Lung (tissue), 12 donors: ENCODE measurements around the gene TNNI2. TPM values are rescaled to one million over a fixed set of nuclear protein-coding genes. Genes with fewer than 3 reads are reported as not detected.

ENCODE experiments used
- ATAC-seq: fragments of 200-7000 bp; cut with Tn5 transposase; one replicate; pipeline ENCODE4 v1.9.1; 2020; ENCODE audit warnings: moderate number of reproducible peaks; ENCODE audit not compliant: insufficient read depth, low FRiP score
- DNase-seq, 3 donors: peaks; one replicate each; pipeline ENCODE4 v3.0.0-alpha.2; 2013 to 2017
- H3K27ac ChIP-seq, 2 donors: one replicate each; pipeline ENCODE4 v1.5.1; 2013; ENCODE audit warnings: mild to moderate bottlenecking in 2 of 2, moderate library complexity in 2 of 2, control low read depth in 1 of 2, inconsistent platforms in 1 of 2, low read depth in 1 of 2, low read length in 1 of 2
- H3K27me3 ChIP-seq, 3 donors: one replicate each; pipeline ENCODE4 v1.5.1; 2013; ENCODE audit warnings: low read length in 2 of 3; ENCODE audit not compliant: control insufficient read depth in 3 of 3, insufficient read depth in 3 of 3
- H3K36me3 ChIP-seq, 4 donors: one replicate each; pipeline ENCODE4 v1.5.1; 2013; ENCODE audit warnings: low read length in 4 of 4, mild to moderate bottlenecking in 1 of 4, moderate library complexity in 1 of 4; ENCODE audit not compliant: control insufficient read depth in 4 of 4, insufficient read depth in 4 of 4
- H3K4me1 ChIP-seq, 5 donors: one replicate each; pipeline ENCODE4 v1.5.1; 2013; ENCODE audit warnings: low read length in 5 of 5, mild to moderate bottlenecking in 2 of 5, moderate library complexity in 1 of 5; ENCODE audit not compliant: control insufficient read depth in 5 of 5, insufficient read depth in 5 of 5
- H3K4me3 ChIP-seq: one replicate; pipeline ENCODE4 v1.5.1; 2013; ENCODE audit warnings: mild to moderate bottlenecking, control low read depth, moderate library complexity
- H3K9ac ChIP-seq, 2 donors: one replicate each; pipeline ENCODE4 v1.5.1; 2013; ENCODE audit warnings: low read length in 2 of 2, control low read depth in 1 of 2; ENCODE audit not compliant: insufficient read depth in 1 of 2
- H3K9me3 ChIP-seq, 4 donors: one replicate each; pipeline ENCODE4 v1.5.1; 2013; ENCODE audit warnings: low read length in 3 of 4, mild to moderate bottlenecking in 1 of 4, moderate library complexity in 1 of 4; ENCODE audit not compliant: control insufficient read depth in 4 of 4, insufficient read depth in 3 of 4
- CTCF ChIP-seq: IDR thresholded peaks from 2 replicates; pipeline ENCODE4 v1.5.1; 2012; ENCODE audit warnings: mild to moderate bottlenecking; ENCODE audit errors: control extremely low read depth, extremely low read depth
- WGBS, 2 donors: extraction: QIAGEN DNeasy Blood & Tissue Kit; methylation state at CpG; one replicate each; pipeline ENCODE4 v1.1.7; 2013; 5-methylcytosine and 5-hydroxymethylcytosine counted together
- polyA plus RNA-seq, 2 donors: library from polyadenylated mRNA; stranded (reverse); fragments of 200-250 nt; gene quantifications; one replicate each; pipeline ENCODE4 v1.2.1, GENCODE V29; 2013
- total RNA-seq, 2 donors: library from RNA; depleted of rRNA in 1 of 2; stranded (reverse); fragments of >200 nt in 1 of 2; gene quantifications; one replicate each; pipeline ENCODE4 v1.2.1, GENCODE V29; 2014 to 2021
- donor health status: control.
- donor health status: control.
- donor health status: Bipolar disorder and iron deficiency.
- donor health status: healthy.
- donor health status: DM: yes; HTN: yes; CAD: no.

TNNI2 gene
- total and polyA plus RNA-seq, 4 donors = 3.1 to 35.8 (median 12.2) TPM

- peak; percentile 47 to 75 (median 75) for DNase-seq
- Histone ChIP-seq H3K4me1 (peaks cover 0 to 60% (median 7%) of the 10 kb centered on the region in 5 donors), H3K9me3 (no peaks in the 10 kb centered on the region), H3K36me3 (no peaks in the 10 kb centered on the region), H3K9ac (peak overlapping the region in 1 of 2 donors; percentile 46), H3K27ac (peak overlapping the region in 1 of 2 donors; percentile 66), H3K27me3 (no peaks in the 10 kb centered on the region), H3K4me3 (no peak overlapping the region)
- 52 to 59% methylated on average over 33 of the region's 33 CpGs for WGBS, 2 donors
- TF ChIP-seq CTCF = no peak
- no peak for ATAC-seq
These were observed 8.2 kb upstream of the TNNI2 start for GRCh38 chr11:1830322-1831223.

- Histone ChIP-seq H3K27ac (peak overlapping the region in 1 of 2 donors; percentile 66), H3K9me3 (no peaks in the 10 kb centered on the region), H3K4me1 (peaks cover 0 to 50% (median 6%) of the 10 kb centered on the region in 5 donors), H3K27me3 (no peaks in the 10 kb centered on the region), H3K36me3 (no peaks in the 10 kb centered on the region), H3K9ac (no peak overlapping the region), H3K4me3 (no peak overlapping the region)
- TF ChIP-seq CTCF = no peak
- WGBS, 2 donors = 73 to 77% methylated on average over 26 of the region's 26 CpGs
- ATAC-seq (no peak), DNase-seq (no peak)
These were observed 7.2 kb upstream of the TNNI2 start for GRCh38 chr11:1831338-1832210.

DNA sequence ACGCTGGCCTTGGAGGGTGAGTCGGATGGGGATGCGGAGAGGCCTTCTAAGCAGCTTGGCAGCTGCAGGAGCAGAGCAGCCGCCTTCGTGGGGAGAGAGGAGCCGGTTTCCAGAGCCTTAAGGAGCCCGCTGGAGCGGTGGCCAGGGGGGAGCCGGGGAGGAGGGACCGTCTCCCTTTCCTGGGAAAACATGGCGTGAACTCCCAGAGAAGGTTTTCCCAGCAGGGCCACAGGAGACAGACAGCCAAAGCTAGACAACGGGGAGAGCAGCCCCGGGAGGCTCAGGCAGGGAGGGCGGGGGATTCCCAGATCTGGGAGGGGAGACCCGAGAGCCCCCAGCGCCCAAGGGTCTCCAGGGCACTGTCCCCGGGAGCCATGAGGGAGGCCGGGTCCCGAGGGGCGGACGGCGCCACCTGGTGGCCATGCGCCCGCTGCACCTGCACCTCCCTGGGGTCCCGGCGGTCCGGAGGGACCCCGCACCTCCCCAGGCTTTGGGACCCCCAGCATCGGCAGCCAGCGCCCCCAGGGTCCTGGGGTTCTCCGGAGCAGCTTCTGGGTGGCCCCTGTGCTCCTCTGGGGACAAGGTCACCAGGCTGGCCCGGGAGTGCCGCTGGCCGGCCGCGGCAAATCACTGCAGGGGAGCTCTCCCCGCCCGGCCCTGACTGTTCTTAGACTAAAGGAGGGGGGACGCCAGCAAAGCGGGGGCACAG is 6.4 kb upstream of the TNNI2 start:
- Histone ChIP-seq H3K4me1 (peaks cover 0 to 42% (median 2%) of the 10 kb centered on the region in 5 donors), H3K27me3 (no peaks in the 10 kb centered on the region), H3K4me3 (no peak overlapping the region), H3K9me3 (no peaks in the 10 kb centered on the region), H3K27ac (peak overlapping the region in 1 of 2 donors; percentile 93), H3K9ac (no peak overlapping the region), H3K36me3 (no peaks in the 10 kb centered on the region)
- WGBS, 2 donors = 16 to 21% methylated on average over 33 to 40 of the region's 40 CpGs
- DNase-seq (peak; percentile 43 to 62 (median 53)), ATAC-seq (no peak)
- TF ChIP-seq CTCF = peak; percentile 61
